ENCODE data around the gene GORASP1. TPM values are rescaled to one million over a fixed set of nuclear protein-coding genes. Genes with fewer than 3 reads are reported as not detected.

The GORASP1 gene
- total and polyA plus RNA-seq, 2 of the 8 experiments (the other 6 are each of a cell fraction or from before 2014, with no cell fraction given) = 33.4 to 33.5 TPM

DNA sequence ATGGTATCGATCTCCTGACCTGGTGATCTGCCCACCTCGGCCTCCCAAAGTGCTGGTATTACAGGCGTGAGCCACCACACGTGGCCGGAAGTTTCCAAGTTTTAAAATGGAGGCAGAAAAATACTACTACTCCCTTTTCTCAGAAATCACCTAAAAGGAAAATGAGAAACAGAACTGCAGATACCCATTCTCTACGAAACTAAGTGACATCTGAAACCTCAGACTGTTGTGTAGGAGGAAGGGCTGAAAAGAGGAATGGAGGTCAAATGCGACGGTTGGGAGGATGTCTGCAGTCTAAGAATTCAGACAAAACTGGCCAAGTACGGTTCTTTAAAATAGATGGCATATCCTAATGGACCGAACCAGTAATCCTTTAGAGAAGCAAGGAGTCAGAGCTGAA is 31.5 kb downstream of the GORASP1 start (continued):
- no peak for TF ChIP-seq EP300 (IDR thresholded peaks at IDR 0.05; ENCODE audit: borderline replicate concordance in 1 of 2, low read depth in 2 of 2, low read length in 2 of 2)
- TF ChIP-seq, protein P1, sequence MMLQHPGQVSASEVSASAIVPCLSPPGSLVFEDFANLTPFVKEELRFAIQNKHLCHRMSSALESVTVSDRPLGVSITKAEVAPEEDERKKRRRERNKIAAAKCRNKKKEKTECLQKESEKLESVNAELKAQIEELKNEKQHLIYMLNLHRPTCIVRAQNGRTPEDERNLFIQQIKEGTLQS (IDR thresholded peaks at IDR 0.05; ENCODE audit: insufficient read depth, low read depth, low read length) = no peak
- TF ChIP-seq JUN (IDR thresholded peaks at IDR 0.05; ENCODE audit: low read depth, low read length) = no peak
- no peak for TF ChIP-seq SIX5 (IDR thresholded peaks at IDR 0.05; ENCODE audit: low read depth, low read length)

Measured in H1 (cell line).